Amygdala (tissue), 56 donors: ENCODE measurements around the gene MTHFD2.
"Not testable (repeated sequence)": the region's sequence is repeated elsewhere in the genome, so short reads cannot be mapped to it uniquely, and the experiment has no call there.

ENCODE experiments used
- DNase-seq, 56 donors: peaks; one replicate each; lab custom pipeline; 2025; lab: John Stamatoyannopoulos, UW

MTHFD2 gene

DNA sequence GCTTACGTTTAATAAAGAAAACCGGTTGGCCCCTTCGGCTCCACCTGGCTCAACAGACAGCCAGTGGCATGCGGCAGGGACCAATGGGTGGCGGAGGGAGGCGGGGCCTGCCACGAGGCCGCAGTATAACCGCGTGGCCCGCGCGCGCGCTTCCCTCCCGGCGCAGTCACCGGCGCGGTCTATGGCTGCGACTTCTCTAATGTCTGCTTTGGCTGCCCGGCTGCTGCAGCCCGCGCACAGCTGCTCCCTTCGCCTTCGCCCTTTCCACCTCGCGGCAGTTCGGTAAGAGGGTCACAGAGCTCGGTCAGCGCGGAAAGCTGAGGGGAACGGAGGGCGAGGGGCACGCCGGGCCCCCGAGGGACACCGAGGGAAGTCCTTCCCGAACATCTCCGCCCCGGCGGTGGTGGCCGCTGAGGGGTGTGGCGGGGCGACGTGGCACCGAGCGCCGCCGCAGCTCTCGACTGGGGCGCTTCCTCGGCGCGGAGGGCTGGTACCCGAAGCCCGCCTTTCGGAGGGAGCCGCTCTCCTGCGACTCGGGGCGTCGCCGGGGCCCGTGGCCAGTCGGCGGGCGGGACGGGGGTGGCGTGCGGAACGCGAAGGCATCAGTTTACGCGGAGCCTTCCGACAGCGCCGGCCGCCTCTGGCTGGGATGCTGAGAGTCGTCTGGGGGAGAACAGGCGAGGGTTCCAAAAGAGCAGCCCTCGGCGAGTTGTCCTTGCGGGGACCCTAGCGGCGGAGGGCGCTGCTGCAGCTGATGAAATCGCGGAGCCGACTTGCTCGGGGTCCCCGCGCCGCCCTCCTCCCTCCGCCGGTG, at the start of gene MTHFD2:
MTHFD2 (plus strand) TSS at position 155 of the 814 bp plus-strand sequence; CDS start at position 182, 27 bp downstream.
- peak; percentile 21 to 91 (median 74) for DNase-seq

DNA sequence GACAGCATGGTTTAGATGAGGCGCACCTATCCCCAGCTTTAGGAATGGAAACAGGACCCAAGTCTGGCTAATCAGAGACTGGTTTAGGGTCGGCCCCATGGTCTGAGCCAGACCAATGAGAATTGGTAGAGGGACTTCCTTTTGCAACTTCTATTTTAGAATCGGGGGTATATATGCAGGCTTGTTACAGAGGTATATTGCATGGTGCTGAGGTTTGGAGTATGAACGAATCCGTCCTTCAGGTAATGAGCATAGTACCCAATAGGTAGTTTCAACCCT, 49.2 kb upstream of the MTHFD2 start:
- no peak for DNase-seq

DNA sequence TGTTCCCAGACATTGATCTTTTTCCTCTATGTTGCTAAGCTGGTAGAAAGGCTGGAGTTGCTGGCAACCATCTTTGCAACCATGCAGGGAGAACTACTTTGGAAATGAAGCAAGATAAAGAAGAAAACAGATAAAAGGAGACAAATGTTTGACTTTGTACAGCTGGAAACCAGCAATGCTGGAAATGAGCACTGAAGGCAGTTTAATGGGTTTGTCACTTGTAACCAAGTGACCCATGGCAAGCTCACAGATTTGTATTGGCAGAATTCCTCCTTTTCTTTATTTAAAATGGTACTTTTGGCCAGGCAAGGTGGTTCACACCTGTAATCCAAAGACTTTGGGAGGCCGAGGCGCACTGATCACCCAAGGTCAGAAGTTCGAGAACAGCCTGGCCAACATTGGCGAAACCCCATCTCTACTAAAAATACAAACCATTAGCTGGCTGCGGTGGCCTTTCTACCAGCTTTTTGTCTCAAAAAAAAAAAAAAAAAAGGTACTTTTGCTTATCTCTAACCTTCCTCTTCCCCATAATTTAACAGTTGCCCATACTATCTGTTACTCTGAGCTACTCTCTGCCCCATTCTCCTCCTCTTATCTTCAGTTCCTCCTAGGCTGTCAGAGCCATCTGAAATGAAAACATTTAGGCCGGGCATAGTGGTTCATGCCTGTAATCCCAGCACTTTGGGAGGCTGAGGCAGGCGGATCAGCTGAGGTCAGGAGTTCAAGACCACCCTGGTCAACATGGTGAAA, 48.7 kb upstream of the MTHFD2 start:
- no peak for DNase-seq

DNA sequence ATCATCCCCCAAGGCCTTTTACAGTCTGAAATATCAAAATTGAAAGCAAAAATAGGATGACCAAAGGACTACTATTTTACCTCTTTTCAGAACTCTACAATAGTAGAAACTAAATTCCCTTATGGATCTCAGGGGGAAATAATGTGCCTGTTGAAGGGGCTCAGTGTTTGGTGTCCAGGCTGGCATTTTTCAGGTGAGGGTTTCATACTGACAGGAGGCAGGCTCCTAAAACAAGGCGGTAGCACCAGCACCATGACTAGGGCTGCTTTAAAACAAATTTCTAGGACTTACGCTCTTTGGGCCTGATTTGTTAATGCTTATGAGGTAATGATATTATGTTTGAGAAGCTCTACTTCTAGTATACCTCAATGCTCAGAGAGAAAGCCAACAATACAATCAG, 45.5 kb upstream of the MTHFD2 start:
- DNase-seq: no peak

DNA sequence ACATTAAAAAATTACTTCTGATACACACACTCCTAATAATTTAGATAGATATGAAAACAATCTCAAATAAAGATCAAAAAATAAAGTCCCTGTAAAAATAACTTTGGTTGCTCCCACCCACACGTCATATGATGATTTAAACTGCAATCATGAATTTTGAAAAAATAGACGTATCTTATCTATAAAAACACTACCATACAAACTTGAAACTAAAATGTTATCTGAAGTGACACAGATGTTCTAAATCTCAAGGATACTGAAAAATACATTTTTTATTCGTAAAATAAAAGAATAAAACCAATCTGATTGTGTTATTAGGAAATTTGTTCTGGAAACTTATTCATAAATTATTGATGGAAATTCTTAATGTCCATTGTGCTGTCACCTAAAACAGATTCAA, 42.6 kb upstream of the MTHFD2 start:
- DNase-seq: no peak

DNA sequence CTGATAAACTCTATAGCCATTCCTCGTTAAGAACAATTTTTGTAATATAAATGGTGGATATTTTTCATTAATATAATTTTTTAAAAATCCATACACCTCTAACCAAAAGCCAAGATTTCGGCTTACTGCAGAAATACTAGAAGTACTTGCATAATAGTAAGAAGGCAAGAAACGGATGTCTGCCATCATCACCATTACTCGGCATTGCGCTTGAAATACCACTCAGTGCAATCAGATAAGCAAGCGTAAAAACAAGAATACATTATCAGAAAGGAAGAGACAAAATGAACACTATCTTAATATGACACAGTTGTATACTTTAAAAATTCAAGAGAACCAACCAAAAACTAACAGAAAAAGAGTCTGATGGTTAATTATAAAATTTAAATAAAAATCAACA, 35.5 kb upstream of the MTHFD2 start:
- DNase-seq: no peak

DNA sequence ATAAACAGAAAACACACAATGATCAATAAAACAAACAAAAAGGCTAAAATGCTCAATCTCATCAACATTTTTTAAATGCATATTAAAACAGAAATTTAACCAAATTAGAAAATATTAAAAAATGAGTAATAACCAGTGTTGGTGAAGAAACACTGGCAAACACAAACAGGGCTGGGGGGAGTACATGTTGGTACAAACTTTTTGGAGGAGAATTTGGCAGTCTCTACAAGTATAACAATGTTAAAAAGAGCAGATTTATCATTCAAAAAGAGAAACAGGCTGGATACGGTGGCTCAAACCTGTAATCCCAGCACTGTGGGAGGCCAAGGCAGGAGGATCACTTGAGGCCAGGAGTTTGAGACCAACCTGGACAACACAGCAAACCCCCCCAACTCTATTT, 33.7 kb upstream of the MTHFD2 start:
- no peak for DNase-seq

DNA sequence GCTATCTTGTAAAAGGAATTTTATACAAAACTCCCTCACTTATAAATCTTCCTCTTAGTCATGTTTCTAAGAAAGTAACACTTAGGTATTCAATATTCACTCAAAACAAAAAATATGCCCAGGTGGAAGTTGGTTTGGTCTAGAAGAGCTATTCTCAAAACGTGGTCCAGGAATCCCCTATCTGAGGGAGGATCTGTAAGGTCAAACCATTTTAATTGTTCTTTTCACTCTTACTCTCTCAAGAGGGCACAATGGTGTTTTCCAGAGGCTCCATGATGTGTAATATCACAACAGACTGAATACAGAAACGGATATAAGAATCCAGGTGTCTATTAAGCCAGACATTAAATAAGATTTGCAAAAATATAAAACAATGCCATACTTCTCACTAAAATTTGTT, 29.7 kb upstream of the MTHFD2 start:
- DNase-seq: no peak

DNA sequence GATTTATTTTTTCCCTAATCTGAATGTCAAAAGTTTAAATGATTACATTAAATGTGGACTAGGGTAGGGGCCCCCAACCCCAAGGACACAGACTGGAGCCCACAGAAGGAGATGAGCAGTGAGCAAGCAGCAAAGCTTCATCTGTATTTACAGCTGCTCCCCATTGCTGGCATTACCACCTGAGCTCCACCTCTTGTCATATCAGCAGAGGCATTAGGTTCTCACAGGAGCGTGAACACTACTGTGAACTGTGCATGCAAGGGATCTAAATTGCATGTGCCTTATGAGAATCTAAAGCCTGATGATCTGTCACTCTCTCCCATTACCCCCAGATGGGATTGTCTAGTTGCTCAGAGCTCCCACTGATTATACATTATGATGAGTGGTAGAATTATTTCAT, 23.5 kb upstream of the MTHFD2 start:
- DNase-seq: no peak

DNA sequence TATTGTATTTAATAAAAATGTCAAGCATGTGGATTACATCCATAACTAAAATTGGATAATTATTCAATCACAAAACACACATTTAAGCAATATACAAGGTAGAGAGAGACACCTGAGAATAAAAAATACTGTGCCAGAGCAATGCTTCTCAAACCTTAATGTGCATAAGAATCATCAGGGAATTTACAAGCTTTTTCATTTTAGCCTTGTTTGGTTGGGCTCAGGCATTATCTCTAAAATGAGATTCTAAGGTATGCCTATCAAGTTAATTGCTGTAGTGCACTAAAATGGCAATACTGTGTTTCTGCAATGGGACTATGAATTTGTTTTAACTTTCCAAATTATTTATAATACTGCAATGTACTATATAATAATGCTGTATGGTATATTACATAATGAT, 20.7 kb upstream of the MTHFD2 start:
- no peak for DNase-seq

DNA sequence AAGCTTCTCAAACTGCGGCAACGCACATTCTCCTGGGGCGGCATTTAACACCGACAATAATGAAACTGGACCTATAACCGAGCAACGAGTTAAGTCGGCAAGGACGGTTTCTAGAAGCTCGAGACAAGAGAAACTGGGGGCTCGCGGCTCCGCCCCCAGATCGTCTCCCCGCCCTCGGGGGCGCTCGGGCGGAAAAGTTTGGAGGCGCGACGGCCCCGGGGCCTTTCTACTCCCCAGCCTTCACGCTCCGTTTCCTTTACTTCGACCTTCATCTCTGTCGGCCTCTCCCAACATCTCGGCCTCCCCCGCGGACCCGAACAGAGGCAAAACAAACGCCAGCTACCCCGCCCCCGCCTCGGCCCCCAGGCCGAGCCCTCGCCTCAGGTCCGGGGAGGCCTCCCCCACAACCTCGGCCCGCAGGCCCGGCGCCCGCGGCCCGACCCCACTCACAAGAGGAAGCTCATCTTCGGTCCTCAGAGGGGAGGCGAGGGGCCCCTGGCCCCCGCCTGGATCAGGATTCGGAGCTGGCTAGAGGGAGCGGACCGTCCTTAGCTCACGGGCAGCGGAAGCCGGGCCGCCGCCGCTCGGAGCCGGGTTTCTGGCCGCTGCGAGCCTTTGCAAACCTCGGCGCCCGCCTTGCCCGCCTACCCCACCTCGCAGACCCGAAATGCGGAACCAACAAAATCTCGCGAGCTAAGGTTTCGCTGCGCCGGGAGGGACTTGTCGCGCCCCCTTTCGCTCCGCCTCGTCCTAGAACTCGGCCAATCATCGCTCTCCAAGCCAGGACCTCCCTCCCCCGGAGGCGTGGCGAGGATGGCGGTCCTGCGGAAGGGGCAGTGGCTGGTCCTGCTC, 20.0 kb upstream of the MTHFD2 start, which contains the start of gene MOB1A:
MOB1A (minus strand) TSS at position 669 of the 852 bp plus-strand sequence; CDS start at position 464, 205 bp downstream.
- DNase-seq: peak; percentile 31 to 98 (median 94)

DNA sequence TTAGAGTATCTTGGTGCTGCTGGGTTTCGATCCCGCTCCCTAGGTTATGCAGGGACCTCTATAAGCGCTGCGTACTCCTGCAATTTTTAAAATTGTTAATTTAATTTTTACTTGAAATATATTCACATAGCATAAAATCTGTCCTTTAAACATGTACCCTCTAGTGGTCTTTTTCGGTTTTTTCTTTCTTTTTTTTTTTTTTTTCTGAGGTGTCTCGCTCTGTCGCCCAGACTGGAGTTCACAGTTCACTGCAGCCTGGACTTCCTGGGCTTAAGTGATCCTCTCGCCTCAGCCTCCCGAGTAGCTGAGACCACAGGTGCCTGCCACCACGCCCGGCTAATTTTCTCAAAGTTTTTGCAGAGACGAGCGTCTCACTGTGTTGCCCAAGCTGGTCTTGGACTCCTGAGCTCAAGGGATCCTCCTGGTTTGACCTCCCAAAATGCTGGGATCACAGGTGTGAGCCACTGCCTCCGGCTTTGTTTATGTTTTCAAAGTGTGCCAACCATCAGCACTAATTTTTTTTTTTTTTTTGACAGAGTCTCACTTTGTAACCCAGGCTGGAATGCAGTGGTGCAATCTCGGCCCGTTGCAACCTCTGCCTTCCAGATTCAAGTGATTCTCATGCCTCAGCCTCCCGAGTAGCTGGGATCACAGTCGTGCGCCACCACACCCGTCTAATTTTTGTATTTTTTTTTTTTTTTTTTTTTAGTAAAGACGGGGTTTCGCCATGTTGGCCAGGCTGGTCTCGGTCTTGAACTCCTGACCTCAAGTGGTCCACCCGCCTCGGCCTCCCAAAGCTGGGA, 19.2 kb upstream of the MTHFD2 start:
- peak in 3 of 56 donors; percentile 19 to 51 (median 47) for DNase-seq

DNA sequence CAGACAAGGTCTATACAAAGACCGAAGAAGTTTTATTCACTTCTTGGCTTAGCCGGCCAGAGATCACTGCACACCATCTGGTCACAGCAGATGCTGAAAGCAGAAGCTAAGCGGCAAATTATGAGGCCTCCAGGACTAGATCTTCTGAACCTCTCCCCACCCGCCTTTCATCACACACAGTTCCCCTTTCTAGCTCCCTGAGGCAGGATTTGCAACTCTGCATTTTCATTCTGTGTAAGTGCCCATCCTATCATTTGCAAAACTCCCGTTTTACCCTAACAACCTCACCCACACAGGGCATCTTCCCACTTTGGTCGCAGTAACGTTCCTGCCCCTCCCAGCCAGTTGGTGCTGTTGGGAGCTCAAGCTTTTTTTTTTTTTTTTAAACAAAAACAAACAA, 16.7 kb upstream of the MTHFD2 start:
- peak in 23 of 56 donors; percentile 3 to 59 (median 22) for DNase-seq

DNA sequence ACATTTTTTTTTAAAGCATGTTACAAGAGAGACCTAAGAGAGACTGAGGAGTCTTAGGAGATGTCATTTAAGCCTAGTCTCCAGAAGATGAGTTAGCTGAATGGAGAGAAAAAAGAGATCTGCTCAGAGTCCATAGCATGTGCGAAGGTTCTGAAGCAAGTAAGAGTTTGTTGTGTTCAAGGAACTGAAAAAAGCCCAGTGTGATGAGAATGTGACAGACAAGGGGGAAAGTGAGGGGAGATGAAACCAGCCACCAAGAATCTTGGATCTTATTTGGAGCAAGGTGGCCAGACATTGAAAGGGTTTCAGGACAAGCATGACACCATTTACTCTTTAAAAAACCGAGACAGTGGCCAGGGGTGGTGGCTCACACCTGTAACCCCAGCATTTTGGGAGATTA, 14.5 kb upstream of the MTHFD2 start:
- no peak for DNase-seq

DNA sequence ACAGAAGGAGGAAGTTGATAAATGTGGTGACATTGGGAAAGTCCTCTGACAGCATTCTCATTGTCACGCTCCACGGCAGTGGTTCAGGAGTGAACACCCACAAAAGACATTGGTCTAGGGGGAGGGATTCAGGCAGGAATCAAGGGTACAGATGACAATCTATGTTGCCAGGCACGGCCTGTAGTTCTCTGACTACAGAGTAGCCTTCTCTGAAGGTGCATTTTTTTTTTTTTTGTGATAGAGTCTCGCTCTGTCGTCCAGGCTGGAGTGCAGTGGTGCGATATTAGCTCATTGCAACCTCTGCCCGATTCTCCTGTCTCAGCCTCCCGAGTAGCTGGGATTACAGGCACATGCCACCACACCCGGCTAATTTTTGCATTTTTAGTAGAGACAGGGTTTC, 12.4 kb upstream of the MTHFD2 start:
- DNase-seq: peak in 14 of 56 donors; percentile 4 to 73 (median 12)

DNA sequence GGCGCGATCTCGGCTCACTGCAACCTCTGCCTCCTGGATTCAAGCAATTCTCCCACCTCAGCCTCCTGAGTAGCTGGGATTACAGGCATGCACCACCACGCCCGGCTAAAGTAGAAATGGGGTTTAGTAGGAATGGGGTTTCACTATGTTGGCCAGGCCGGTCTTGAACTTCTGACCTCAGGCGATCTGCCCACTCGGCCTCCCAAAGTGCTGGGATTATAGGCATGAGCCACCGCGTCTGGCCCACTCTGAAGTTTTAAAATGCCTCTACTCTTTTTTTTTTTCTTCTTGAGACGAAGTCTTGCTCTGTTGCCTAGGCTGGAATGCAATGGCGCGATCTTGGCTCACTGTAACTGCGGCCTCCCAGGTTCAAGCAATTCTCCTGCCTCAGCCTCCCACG, 11.7 kb upstream of the MTHFD2 start:
- not testable (repeated sequence) for DNase-seq

DNA sequence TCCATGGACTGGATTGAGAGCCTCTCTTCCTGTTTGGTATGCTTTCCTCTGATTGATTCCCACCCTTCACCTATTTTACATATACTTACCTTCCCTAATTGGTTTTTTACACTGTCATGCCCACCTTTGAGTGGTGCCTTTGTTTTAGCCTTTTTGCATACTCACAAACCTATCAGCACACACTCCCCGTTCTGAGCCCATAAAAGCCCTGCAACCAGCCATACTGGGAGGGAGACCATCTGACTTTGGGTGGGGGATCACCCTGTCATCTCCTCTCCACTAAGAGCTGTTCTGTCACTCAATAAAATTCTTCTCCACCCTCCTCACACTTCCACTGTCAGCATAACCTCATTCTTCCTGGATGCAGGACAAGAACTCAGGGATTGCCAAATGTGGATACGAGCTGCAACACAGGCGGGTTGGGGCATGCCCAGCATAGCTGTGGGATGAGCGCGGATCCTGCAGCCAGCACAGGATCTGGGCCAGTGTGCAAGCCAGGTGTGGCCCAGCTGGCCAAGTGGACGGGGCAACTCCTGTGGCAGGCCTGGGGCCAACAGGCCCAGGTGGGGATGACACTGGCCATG, 10.3 kb upstream of the MTHFD2 start:
- no peak for DNase-seq

DNA sequence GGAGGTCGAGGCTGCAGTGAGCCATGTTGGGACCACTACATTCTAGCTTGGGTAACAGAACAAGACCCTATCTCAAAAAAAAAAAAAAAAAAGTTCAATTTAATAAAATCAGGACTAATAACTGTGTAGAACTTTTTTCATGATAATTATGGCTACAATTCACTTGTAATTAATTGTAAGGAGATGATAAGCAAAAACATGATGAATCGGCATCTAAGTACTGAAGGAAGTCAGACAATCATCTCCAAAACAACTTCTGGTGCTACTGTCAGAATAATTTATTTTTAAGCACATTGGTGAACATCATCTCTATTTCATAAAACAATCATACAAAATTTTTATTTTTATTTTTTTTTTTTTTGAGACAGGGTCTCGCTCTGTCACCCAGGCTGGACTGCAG, 9.7 kb upstream of the MTHFD2 start:
- no peak for DNase-seq

DNA sequence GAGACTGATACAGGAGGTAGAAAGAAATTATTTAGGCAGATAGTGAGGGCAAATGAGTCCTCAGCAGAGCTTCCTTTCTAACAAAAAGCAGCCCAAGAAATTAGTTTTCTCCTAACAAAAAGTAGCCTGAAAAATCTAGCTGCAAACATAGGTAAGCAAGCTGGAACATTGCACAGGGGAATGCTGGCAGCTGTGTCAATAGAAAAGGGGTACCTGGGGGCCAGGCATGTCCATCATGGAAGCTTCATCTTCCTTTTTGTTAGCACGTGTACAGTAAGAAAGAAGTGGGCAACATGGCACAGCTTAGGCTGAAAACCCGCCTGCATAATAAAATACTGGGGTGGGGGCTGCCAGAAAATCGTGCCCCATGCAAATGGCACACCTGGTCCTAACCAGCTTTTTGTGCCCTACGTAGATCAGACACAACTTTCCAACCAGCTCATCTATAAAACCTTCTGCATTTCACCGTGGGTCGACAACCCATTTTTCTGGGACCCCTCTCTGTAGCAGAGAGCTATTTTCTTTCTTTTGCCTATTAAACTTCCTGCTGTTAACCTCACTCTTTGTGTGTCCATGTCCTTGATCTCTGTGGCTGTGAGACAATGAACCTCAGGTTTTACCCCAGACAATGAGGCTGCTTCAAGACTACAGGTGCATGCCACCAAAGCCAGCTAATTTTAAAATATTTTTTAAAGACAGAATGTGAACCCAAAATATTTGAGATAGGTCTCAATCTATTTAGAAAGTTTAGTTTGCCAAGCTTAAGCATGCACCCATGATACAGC, 6.6 kb upstream of the MTHFD2 start:
- no peak for DNase-seq
